Endothelial cell of umbilical vein (primary cell): Measurements from ENCODE around the gene ADGRL3. TPM values are rescaled to one million over a fixed set of nuclear protein-coding genes. Genes with fewer than 3 reads are reported as not detected.

Experiments
- BruUV-seq: library from RNA; stranded (reverse); fragments of 400-500 nt; replicated peaks from 2 replicates; lab custom pipeline; 2021; lab: Mats Ljungman, UMichigan
- CTCF ChIA-PET: fragments of 300-600, 350-600 bp; sonication (Branson Sonifier 250); formaldehyde crosslinking; loops from one replicate; lab custom pipeline; 2021; ENCODE audit warnings: antibody characterized with exemption, inconsistent platforms; lab: Charles Lee
- POLR2A ChIA-PET: fragments of 300-600, 350-600 bp; sonication (Branson Sonifier 250); formaldehyde crosslinking; loops from one replicate; lab custom pipeline; 2021; ENCODE audit warnings: antibody characterized with exemption, inconsistent platforms; lab: Charles Lee
- DNase-seq: peaks from one replicate; pipeline ENCODE4 v3.0.0-alpha.2; 2011; ENCODE audit warnings: low read depth, low spot score
- FAIRE-seq: peaks from 2 replicates; lab custom pipeline; 2011; peaks lifted over from hg19 to GRCh38; lab: Jason Lieb, UNC
- H2AFZ ChIP-seq: 2 replicates; pipeline ENCODE4 v1.6.0; 2012; ENCODE audit warnings: low read depth, low read length, control low read depth, inconsistent platforms
- H3K27ac ChIP-seq: 2 replicates; pipeline ENCODE4 v1.5.1; 2011; ENCODE audit warnings: low read depth, mild to moderate bottlenecking, control low read depth, low read length, moderate library complexity; ENCODE audit not compliant: insufficient read depth
- H3K27me3 ChIP-seq, 2 experiments: 2 replicates each; pipeline versions ENCODE4 v1.6.0 to v1.6.1; 2011; ENCODE audit warnings: low read length in 2 of 2, mixed read lengths in 1 of 2; ENCODE audit not compliant: control insufficient read depth in 2 of 2, insufficient read depth in 2 of 2
- H3K36me3 ChIP-seq, 2 experiments: 2 replicates in 1 of 2; 3 replicates in 1 of 2; pipeline ENCODE4 v1.5.1; 2011; ENCODE audit warnings: low read length in 2 of 2, mild to moderate bottlenecking in 1 of 2, moderate library complexity in 1 of 2; ENCODE audit not compliant: control insufficient read depth in 2 of 2, insufficient read depth in 2 of 2; ENCODE audit errors: extremely low read depth in 1 of 2
- H3K4me1 ChIP-seq: 3 replicates; pipeline ENCODE4 v1.5.1; 2011; ENCODE audit warnings: mild to moderate bottlenecking, low read length; ENCODE audit not compliant: control insufficient read depth, insufficient read depth; ENCODE audit errors: extremely low read depth
- H3K4me2 ChIP-seq: 2 replicates; pipeline ENCODE4 v1.6.1; 2011; ENCODE audit warnings: low read length, control low read depth, mixed read lengths; ENCODE audit not compliant: insufficient read depth
- H3K4me3 ChIP-seq, 3 experiments: fragments of 200-600 bp in 1 of 3; sonication (generic), shearing (Covaris generic) in 1 of 3; replicated peaks in 1 of 3; 2 replicates each; pipeline ENCODE4 v1.5.1; 2011 to 2016; ENCODE audit warnings: control low read depth in 3 of 3, low read length in 3 of 3, mild to moderate bottlenecking in 2 of 3, inconsistent platforms in 1 of 3, low read depth in 1 of 3, moderate library complexity in 1 of 3; ENCODE audit not compliant: insufficient read depth in 1 of 3
- H3K79me2 ChIP-seq: 2 replicates; pipeline ENCODE4 v1.6.0; 2012; ENCODE audit warnings: low read length, inconsistent platforms; ENCODE audit not compliant: control insufficient read depth, insufficient read depth
- H3K9ac ChIP-seq: replicated peaks from 2 replicates; pipeline ENCODE3; 2011; ENCODE audit warnings: low read length, control low read depth; ENCODE audit not compliant: insufficient read depth; ENCODE audit errors: extremely low read depth
- H3K9me1 ChIP-seq: replicated peaks from 3 replicates; pipeline ENCODE4 v1.6.0; 2011; ENCODE audit warnings: mild to moderate bottlenecking, low read length; ENCODE audit not compliant: control insufficient read depth, insufficient read depth; ENCODE audit errors: extremely low read depth
- H3K9me3 ChIP-seq: replicated peaks from 2 replicates; pipeline ENCODE4 v1.5.1; 2012; ENCODE audit warnings: low read length, inconsistent platforms; ENCODE audit not compliant: control insufficient read depth, insufficient read depth
- H4K20me1 ChIP-seq: replicated peaks from 2 replicates; pipeline ENCODE3; 2011; ENCODE audit warnings: mild to moderate bottlenecking, low read length; ENCODE audit not compliant: control insufficient read depth, insufficient read depth; ENCODE audit errors: extremely low read depth
- CTCF ChIP-seq, 2 donors: IDR thresholded peaks; 1 replicate in 1 of 2; 2 replicates in 1 of 2; pipeline ENCODE4 v1.5.1; 2011; ENCODE audit warnings: low read length in 2 of 2, mild to moderate bottlenecking in 2 of 2, moderate library complexity in 2 of 2, control low read depth in 1 of 2, inconsistent platforms in 1 of 2, low read depth in 1 of 2; ENCODE audit not compliant: insufficient read depth in 1 of 2; ENCODE audit errors: extremely low read depth in 1 of 2
- EZH2 ChIP-seq: IDR thresholded peaks from 2 replicates; pipeline ENCODE4 v1.6.1; 2012; ENCODE audit warnings: borderline replicate concordance, low read depth, mild to moderate bottlenecking, moderate library complexity, low read length, inconsistent platforms; ENCODE audit not compliant: severe bottlenecking
- FOS ChIP-seq: IDR thresholded peaks from 2 replicates; pipeline ENCODE4 v1.6.1; 2011; ENCODE audit warnings: mild to moderate bottlenecking, low read length, moderate library complexity, borderline replicate concordance; ENCODE audit not compliant: insufficient read depth
- GATA2 ChIP-seq: IDR thresholded peaks from 2 replicates; pipeline ENCODE4 v1.7.0; 2011; ENCODE audit warnings: low read depth, mild to moderate bottlenecking, moderate library complexity, mixed read lengths, low read length; ENCODE audit not compliant: insufficient read length, insufficient read depth
- JUN ChIP-seq: IDR thresholded peaks from 2 replicates; pipeline ENCODE4 v1.6.1; 2011; ENCODE audit warnings: borderline replicate concordance, low read depth; ENCODE audit not compliant: insufficient read length, insufficient read depth
- MAX ChIP-seq: IDR thresholded peaks from 2 replicates; pipeline ENCODE4 v1.6.1; 2011; ENCODE audit not compliant: insufficient read depth, insufficient read length
- MYC ChIP-seq: IDR thresholded peaks from one replicate; pipeline ENCODE4 v1.6.1; 2011; ENCODE audit warnings: mild to moderate bottlenecking, low read depth, low read length
- POLR2A ChIP-seq: IDR thresholded peaks from 2 replicates; pipeline ENCODE4 v1.6.1; 2012; ENCODE audit warnings: low read depth, mild to moderate bottlenecking, control low read depth, low read length
- POLR2AphosphoS5 ChIP-seq: IDR thresholded peaks from 2 replicates; pipeline ENCODE4 v1.6.1; 2012; ENCODE audit warnings: low read depth, mild to moderate bottlenecking, control low read depth, low read length, moderate library complexity; ENCODE audit not compliant: insufficient read depth
- dilution Hi-C: fragments of 300-500 bp; cut with MboI; formaldehyde crosslinking; loops from one replicate; pipeline ENCODE4 v1.15.0; 2019; ENCODE audit warnings: low sequenced_read_pairs; ENCODE audit not compliant: extremely low pct_ligation_motif_present
- intact Hi-C: fragments of 100-400 bp; cut with micrococcal nuclease; formaldehyde crosslinking; loops from one replicate; pipeline ENCODE4 v1.10.0; 2022
- polyA plus RNA-seq, 4 experiments: library from polyadenylated mRNA; depleted of rRNA in 3 of 4; stranded (reverse) in 3 of 4; unstranded in 1 of 4; fragments of >200 nt; gene quantifications; 2 replicates each; pipeline versions ENCODE4 v1.2.1 to v1.2.3, GENCODE V29; 2011 to 2012; ENCODE audit warnings: missing spikeins in 1 of 4
- total RNA-seq: library from RNA; stranded (reverse); gene quantifications from 2 replicates; pipeline ENCODE4 v1.2.3, GENCODE V29; 2021

ADGRL3 gene
- total and polyA plus RNA-seq, 2 donors (not counting 3 experiments of a cell fraction or from before 2014, with no cell fraction given): not detected

GRCh38 chr4:61211781-61212180 is 11.7 kb downstream of the ADGRL3 start:
- Histone ChIP-seq H3K4me3 (no peak overlapping the region), H2AFZ (no peak overlapping the region), H3K4me2 (no peak overlapping the region), H3K4me1 (no peaks in the 10 kb centered on the region), H3K36me3 (no peaks in the 10 kb centered on the region), H3K9me3 (no peaks in the 10 kb centered on the region), H3K79me2 (no peaks in the 10 kb centered on the region), H3K27ac (no peak overlapping the region), H3K9ac (no peak overlapping the region), H3K27me3 (no peaks in the 10 kb centered on the region), H4K20me1 (no peaks in the 10 kb centered on the region), H3K9me1 (no peaks in the 10 kb centered on the region)
- FAIRE-seq (no peak), DNase-seq (no peak)
- no TSS peak for BruUV-seq
- POLR2A ChIA-PET: no interaction called here
- intact Hi-C loops: no loop called here
- dilution Hi-C loops: no loop called here
- TF ChIP-seq JUN: no peak
- no peak for TF ChIP-seq MAX
- TF ChIP-seq GATA2: no peak
- no peak for TF ChIP-seq EZH2
- CTCF ChIA-PET: no interaction called here

GRCh38 chr4:61212788-61213187 is 12.7 kb downstream of the ADGRL3 start:
- CTCF ChIA-PET: no interaction called here
- FAIRE-seq (no peak), DNase-seq (no peak)
- no peaks in the 10 kb centered on the region for H3K36me3 ChIP-seq
- no peaks in the 10 kb centered on the region for H3K9me3 ChIP-seq
- dilution Hi-C loops (no loop called here), intact Hi-C loops (no loop called here)
- no peak overlapping the region for H3K4me3 ChIP-seq
- H3K79me2 ChIP-seq: no peaks in the 10 kb centered on the region
- H2AFZ ChIP-seq: no peak overlapping the region
- no peaks in the 10 kb centered on the region for H3K27me3 ChIP-seq
- POLR2A ChIA-PET: no interaction called here
- TF ChIP-seq CTCF (IDR thresholded peaks at IDR 0.05; ENCODE audit: extremely low read depth in 1 of 2, insufficient read depth in 1 of 2, low read depth in 1 of 2, low read length in 2 of 2) (no peak), FOS (no peak), MYC (no peak), MAX (no peak), GATA2 (no peak), POLR2A (no peak), JUN (no peak), POLR2AphosphoS5 (no peak), EZH2 (no peak)
- no peaks in the 10 kb centered on the region for H3K4me1 ChIP-seq
- H3K4me2 ChIP-seq: no peak overlapping the region
- H3K27ac ChIP-seq: no peak overlapping the region
- no TSS peak for BruUV-seq
- H4K20me1 ChIP-seq: no peaks in the 10 kb centered on the region
- H3K9ac ChIP-seq: no peak overlapping the region
- no peaks in the 10 kb centered on the region for H3K9me1 ChIP-seq
